ENCODE measurements around the gene POLR1F. TPM values are rescaled to one million over a fixed set of nuclear protein-coding genes. Genes with fewer than 3 reads are reported as not detected.

The POLR1F gene
- total RNA-seq, 1 experiment from 2014 or later = 24.9 TPM

DNA sequence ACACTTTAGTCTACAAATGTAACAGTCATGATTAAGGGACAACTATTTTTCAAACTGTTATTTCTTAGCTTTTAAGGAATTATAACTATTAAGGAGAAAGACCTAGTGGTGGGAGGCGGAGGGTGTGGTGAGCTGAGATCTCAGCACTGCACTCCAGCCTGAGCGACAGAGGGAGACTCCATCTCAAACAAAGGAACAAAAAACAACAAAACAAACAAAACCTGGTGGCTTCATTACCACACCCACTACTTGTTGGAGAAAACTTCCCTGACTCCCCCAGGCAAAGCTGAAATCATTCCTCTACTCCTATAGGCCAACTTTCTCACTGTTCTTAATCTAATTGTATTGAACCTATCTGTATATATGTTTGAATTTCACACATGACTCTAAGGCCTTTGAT, 3.2 kb downstream of the POLR1F start:
- peaks cover 4% of the 10 kb centered on the region for H3K27me3 Mint-ChIP-seq (ENCODE audit: low read depth)
- peaks cover 0 to 10% (median 7%) of the 10 kb centered on the region in 3 experiments; a peak in 4 of 7 replicates for H3K36me3 Mint-ChIP-seq (ENCODE audit: insufficient read depth in 1 of 3, low read depth in 3 of 3)
- Histone ChIP-seq H3K14ac (ENCODE audit: insufficient read depth, low read length) (no peak overlapping the region), H4K91ac (ENCODE audit: insufficient read length, low read depth, low read length) (no peak overlapping the region), H4K8ac (replicated peaks; ENCODE audit: insufficient read length, low read depth, low read length) (no peak overlapping the region), H3K79me2 (ENCODE audit: insufficient read depth, low read length) (peaks cover 12% of the 10 kb centered on the region; the same call in 1 of the 2 replicates), H4K5ac (ENCODE audit: insufficient read length, low read depth, low read length) (no peak overlapping the region), H2BK12ac (ENCODE audit: insufficient read length, low read depth, low read length) (no peak overlapping the region), H4K20me1 (ENCODE audit: control insufficient read depth, insufficient read depth, insufficient read length) (no peaks in the 10 kb centered on the region), H3K79me1 (ENCODE audit: insufficient read depth, low read depth, low read length, poor library complexity, severe bottlenecking) (peaks cover 2% of the 10 kb centered on the region), H3K4me1 (ENCODE audit: insufficient read depth, low read length) (peaks cover 4% of the 10 kb centered on the region; the same call in 1 of the 2 replicates), H3K56ac (ENCODE audit: insufficient read length, low read depth, low read length) (no peak overlapping the region), H2BK20ac (ENCODE audit: low read depth, low read length, poor library complexity, severe bottlenecking) (no peak overlapping the region), H3K9ac (ENCODE audit: extremely low read depth, insufficient read length, low read length) (no peak overlapping the region), H3K27ac (ENCODE audit: insufficient read length, low read depth, low read length) (no peak overlapping the region), H3K23ac (ENCODE audit: insufficient read length, low read depth, low read length) (no peak overlapping the region), H2BK5ac (ENCODE audit: insufficient read length, low read length) (no peak overlapping the region), H3T11ph (ENCODE audit: low read length) (no peak overlapping the region), H2AFZ (ENCODE audit: low read length) (no peak overlapping the region), H3K4ac (ENCODE audit: low read depth, low read length) (no peak overlapping the region), H3K27me3 (ENCODE audit: insufficient read depth, low read length) (no peaks in the 10 kb centered on the region), H3K18ac (ENCODE audit: insufficient read length, low read depth, low read length) (no peak overlapping the region), H2BK15ac (ENCODE audit: low read depth, low read length) (no peak overlapping the region), H3K23me2 (ENCODE audit: insufficient read length, low read depth, low read length, poor library complexity, severe bottlenecking) (no peaks in the 10 kb centered on the region), H2BK120ac (ENCODE audit: low read depth, low read length, poor library complexity, severe bottlenecking) (no peak overlapping the region), H3K4me2 (ENCODE audit: insufficient read depth, insufficient read length, low read length) (no peak overlapping the region), H2AK5ac (ENCODE audit: insufficient read length, low read length) (no peak overlapping the region), H3K9me3 (ENCODE audit: control insufficient read depth, low read depth, low read length) (no peaks in the 10 kb centered on the region)
- WGBS (ENCODE audit: extremely low coverage, insufficient read length, low lambda C conversion rate) = no CpG with 5 or more reads among the region's 2 CpGs
- no peak for DNase-seq
- H3K9me3 Mint-ChIP-seq = no peaks in the 10 kb centered on the region
- H3K4me3 Mint-ChIP-seq = no peak overlapping the region
- TF ChIP-seq, protein P1, sequence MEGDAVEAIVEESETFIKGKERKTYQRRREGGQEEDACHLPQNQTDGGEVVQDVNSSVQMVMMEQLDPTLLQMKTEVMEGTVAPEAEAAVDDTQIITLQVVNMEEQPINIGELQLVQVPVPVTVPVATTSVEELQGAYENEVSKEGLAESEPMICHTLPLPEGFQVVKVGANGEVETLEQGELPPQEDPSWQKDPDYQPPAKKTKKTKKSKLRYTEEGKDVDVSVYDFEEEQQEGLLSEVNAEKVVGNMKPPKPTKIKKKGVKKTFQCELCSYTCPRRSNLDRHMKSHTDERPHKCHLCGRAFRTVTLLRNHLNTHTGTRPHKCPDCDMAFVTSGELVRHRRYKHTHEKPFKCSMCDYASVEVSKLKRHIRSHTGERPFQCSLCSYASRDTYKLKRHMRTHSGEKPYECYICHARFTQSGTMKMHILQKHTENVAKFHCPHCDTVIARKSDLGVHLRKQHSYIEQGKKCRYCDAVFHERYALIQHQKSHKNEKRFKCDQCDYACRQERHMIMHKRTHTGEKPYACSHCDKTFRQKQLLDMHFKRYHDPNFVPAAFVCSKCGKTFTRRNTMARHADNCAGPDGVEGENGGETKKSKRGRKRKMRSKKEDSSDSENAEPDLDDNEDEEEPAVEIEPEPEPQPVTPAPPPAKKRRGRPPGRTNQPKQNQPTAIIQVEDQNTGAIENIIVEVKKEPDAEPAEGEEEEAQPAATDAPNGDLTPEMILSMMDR (conservative IDR thresholded peaks at IDR 0.05) = no peak
- H3K27ac Mint-ChIP-seq = peak overlapping the region in 2 of 3 experiments; percentile 2 to 56; a peak in 2 of 7 replicates
- H3K4me1 Mint-ChIP-seq = peaks cover 35 to 47% of the 10 kb centered on the region in 2 experiments

Measured in H9 (cell line).